GM10248 (cell line): ENCODE results near the gene NAPG.
A peak's percentile ranks its signal among the peaks of the same experiment; 100 is the strongest.

Experiments
- CTCF ChIA-PET: fragments of 300-600 bp; sonication (Branson Sonifier 250); formaldehyde crosslinking; extraction: SDS; loops from one replicate; lab custom pipeline; 2021; ENCODE audit warnings: antibody characterized with exemption; lab: Yijun Ruan, JAX
- POLR2A ChIA-PET: fragments of 350-650 bp; sonication (Branson Sonifier 250); formaldehyde crosslinking; extraction: SDS; loops from one replicate; lab custom pipeline; 2020; ENCODE audit warnings: antibody characterized with exemption; lab: Yijun Ruan, JAX
- DNase-seq: peaks from one replicate; pipeline ENCODE4 v3.0.0; 2012; ENCODE audit errors: extremely low spot score
- TF ChIP-seq, protein P1 (sequence below): IDR thresholded peaks from 2 replicates; pipeline ENCODE4 v1.5.1; 2012; ENCODE audit warnings: mild to moderate bottlenecking, low read depth; ENCODE audit errors: extremely low read depth, missing control alignments, control extremely low read depth

NAPG gene

GRCh38 chr18:10525697-10526560, at the start of gene NAPG:
Gene NAPG, plus strand, starts transcription at chr18:10526027. Its CDS starts 76 bp downstream, at chr18:10526103.
- CTCF ChIA-PET: interaction anchor here (1.4 kb wide), 1 partner anchor 35 kb away, joined by 3 read pairs; no protein-coding TSS in a partner anchor
- POLR2A ChIA-PET: no interaction called here
- DNase-seq: peak; percentile 96
- TF ChIP-seq, protein P1, sequence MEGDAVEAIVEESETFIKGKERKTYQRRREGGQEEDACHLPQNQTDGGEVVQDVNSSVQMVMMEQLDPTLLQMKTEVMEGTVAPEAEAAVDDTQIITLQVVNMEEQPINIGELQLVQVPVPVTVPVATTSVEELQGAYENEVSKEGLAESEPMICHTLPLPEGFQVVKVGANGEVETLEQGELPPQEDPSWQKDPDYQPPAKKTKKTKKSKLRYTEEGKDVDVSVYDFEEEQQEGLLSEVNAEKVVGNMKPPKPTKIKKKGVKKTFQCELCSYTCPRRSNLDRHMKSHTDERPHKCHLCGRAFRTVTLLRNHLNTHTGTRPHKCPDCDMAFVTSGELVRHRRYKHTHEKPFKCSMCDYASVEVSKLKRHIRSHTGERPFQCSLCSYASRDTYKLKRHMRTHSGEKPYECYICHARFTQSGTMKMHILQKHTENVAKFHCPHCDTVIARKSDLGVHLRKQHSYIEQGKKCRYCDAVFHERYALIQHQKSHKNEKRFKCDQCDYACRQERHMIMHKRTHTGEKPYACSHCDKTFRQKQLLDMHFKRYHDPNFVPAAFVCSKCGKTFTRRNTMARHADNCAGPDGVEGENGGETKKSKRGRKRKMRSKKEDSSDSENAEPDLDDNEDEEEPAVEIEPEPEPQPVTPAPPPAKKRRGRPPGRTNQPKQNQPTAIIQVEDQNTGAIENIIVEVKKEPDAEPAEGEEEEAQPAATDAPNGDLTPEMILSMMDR: no peak

DNA sequence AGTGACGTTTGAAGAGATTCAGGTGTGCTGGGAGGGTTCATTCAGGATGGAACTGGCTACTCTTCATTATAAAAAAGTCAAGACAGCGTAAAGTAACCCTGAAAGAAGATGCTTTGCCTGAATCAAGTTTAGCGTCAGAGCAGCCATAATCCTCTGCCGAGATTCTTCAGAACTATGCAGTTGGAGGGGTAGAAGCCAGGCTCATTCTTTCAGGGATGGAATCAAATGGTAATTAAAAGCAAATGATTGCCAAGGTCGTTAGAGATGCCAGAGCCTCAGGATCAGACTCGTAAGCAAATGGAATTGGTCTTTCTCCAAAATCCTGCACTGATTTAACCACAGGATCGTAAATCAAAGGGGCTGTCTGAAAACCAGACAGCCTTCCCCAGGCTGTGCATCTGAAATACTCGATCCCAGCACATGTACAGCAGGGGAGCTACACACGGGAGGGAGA, 49.5 kb upstream of the NAPG start:
- POLR2A ChIA-PET: no interaction called here
- no peak for DNase-seq
- CTCF ChIA-PET: interaction anchor here (1.2 kb wide), 1 partner anchor 44 kb away, joined by 3 read pairs; no protein-coding TSS in a partner anchor
- TF ChIP-seq, protein P1: no peak

GRCh38 chr18:10477121-10477862, 48.5 kb upstream of the NAPG start:
- no peak for DNase-seq
- TF ChIP-seq, protein P1: no peak
- ChIA-PET CTCF (interaction anchor here (1.2 to 1.3 kb wide), 2 partner anchors 14 to 43 kb away, joined by 3 to 5 read pairs; no protein-coding TSS in a partner anchor), POLR2A (no interaction called here)

DNA sequence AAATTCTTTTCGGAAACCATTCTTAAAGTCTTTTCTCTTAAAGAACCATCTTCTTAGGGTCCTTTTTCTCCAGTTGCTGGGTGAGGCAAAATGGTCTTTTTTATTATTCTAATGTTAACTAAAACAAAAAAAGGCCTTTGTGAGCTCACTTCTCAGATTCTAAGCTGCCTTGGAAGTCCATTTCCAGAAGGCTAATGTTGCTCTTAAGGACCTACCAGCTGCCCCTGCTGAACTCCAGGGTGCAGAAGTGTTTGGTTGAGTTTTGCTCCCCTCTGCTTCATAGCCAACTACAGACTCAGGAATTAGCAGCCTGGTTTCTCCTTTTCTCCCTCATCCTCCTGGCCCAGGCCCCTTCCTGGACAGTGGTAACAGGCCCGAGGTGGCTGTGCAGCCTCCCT, 48.0 kb upstream of the NAPG start:
- CTCF ChIA-PET: interaction anchor here (1.3 kb wide), 1 partner anchor 13 kb away, joined by 5 read pairs; no protein-coding TSS in a partner anchor
- TF ChIP-seq, protein P1: no peak
- POLR2A ChIA-PET: no interaction called here
- DNase-seq: no peak

GRCh38 chr18:10481831-10482230, 44.0 kb upstream of the NAPG start:
- no peak for DNase-seq
- TF ChIP-seq, protein P1: no peak
- ChIA-PET POLR2A (no interaction called here), CTCF (interaction anchor here (1.1 to 5.3 kb wide), 2 partner anchors 10 to 13 kb away, joined by 3 to 36 read pairs; no protein-coding TSS in a partner anchor)
